GM18502 (cell line): ENCODE results near the gene HK3.

ENCODE experiments used
- ATAC-seq: cut with Tn5 transposase; IDR thresholded peaks from one replicate; pipeline ENCODE4 v1.9.1; 2021; ENCODE audit warnings: mild to moderate bottlenecking; ENCODE audit not compliant: unreplicated experiment, poor library complexity

HK3 gene

DNA sequence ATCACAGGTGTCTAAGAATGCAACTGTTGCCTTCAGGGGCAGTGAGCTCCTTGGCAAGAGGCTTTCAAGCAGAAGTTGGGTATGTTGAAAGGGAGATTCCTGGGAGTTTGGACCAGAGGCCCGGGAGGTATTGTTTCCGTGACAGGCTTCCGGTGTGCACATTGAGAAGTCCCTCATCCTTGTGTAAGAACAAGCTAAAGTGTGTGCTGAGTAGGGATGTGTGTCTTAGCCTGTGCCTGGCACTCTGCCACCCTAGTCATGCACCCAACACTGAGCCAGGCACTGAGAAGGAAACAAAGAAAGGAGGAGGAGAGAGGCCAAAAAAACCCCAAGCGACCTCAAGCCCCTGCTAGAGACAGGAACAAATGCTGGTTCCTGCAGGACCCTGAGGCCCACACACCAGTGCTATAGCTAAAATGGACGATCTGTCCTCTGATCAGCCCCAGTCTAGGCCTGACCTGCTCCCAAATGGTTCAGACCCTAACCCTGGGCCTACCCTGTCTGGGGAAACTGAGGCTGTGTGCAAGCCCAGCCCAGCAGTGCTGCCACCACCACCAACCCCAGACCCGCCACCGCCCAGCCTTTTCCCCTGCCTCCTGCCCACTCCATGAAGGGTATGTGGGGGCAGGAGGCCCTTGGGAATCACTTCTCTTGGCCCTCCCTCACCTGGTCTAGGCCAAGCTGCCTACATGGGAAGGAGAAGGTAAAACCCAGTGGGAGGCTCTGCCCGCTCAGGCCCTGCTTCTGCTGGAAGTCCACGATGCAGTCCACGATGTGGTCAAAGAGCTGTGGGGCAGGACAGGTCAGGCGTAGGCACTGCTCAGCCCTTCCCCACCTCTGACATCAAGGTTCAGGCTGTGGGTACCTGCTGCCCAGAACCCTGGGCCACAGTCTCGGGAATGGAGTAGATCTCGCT is 12.6 kb downstream of the HK3 start:
- no peak for ATAC-seq

DNA sequence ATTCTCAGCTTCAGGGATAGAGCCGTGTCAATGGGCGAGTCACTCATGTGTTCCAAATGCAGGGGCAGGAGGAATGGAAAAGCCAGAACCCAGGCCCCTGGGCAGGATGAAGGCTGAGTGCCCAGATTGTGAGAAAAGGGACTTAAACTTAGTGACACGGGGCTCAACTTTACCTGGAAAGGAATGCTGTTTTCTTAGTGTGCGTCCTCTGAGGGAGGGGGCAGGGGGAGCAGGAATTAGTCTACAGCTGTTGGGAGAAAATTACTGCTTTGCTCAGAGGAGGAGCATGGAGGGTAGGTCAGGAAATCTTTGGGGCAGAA is 14.6 kb downstream of the HK3 start:
- no peak for ATAC-seq

DNA sequence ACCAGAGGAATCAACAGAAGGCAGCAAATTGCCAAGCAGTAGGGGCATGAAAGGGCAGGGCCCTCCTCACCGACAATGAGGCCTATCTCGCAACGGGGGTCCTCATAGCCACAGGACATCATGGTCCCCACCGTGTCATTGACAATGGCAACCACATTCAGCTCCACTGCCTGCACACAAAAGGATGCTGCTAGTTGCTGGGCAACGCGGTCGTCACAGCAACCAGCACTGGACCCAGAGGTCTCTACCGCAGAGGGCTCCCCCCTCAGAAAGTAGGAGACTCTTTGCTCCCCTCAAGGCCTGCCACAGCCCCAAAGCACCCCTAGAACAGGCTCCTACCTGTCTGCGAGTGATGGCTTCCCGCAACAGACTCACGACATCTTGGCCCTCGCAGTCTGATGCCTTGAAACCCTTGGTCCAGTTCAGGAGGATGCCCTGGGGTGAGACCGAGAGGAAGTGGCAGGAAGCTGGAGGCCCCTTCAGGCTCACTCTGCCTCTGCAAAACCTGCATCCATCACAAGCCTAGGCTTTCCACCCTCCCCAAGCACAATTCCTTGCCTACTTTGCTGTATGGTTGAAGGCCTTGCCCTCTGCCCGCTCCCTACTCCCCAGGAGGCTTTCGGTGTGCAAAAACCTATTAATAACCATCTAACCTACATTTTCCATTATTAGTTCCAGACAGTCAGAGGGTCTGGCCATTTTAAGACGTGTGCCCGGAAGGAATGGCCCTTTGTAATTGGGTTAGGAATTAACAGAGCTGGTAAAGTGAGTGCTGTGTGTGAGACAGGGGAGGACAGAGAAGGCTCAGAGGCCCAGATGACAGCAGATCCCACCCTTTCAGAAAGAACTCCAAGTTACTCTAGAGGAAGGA is 15.2 kb downstream of the HK3 start:
- ATAC-seq: no peak

DNA sequence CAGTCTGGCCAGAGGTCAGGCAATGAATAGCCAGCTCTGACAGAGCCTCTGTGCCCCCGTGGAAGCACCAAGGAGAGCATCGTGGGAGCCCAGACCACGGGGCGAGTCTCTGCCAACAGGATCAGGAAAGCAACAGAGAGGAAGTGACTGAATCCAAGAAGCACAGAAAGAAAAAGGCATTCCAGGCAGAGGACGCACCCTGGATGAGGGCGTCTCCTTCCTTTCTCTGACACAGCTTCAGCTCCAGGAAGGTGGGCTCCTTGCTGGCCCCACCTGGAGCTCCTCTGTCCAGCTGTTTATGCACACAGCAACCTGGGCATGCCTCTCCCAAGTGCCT is 16.6 kb downstream of the HK3 start:
- no peak for ATAC-seq

DNA sequence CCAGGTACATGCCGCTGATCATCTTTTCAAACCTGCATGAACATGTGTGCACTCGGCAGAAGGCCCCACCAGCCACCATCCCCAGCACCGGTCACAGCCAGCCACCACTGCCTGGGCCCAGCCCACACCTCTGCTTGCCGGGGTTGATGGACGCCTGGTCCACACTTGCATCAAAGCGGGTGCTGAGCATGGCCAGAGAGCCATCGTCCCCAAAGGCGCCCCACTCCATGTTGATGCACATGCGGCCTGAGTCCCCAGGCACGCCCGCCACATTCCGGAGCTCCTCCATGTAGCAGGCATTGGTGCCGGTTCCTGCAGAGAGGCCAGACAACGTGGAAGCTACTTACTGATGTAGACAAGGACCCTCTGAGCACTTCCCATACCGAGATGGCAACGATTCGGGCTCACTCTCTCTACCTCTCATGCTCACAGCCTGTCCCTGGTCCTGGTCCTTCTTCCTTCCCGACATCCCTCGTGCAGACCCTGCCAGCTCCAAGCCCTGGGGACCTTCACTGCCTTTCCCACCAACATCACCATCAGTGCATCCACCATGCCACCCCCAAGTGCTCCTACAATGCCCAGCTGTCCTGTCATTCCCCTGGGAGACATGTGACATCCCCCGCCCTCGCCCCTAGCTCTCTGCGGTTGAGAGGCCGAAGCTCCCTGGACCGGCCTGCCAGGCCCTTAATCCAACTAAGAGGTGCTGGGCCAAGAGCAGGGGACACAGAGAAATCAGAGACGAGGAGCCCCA is 17.2 kb downstream of the HK3 start:
- ATAC-seq: no peak

DNA sequence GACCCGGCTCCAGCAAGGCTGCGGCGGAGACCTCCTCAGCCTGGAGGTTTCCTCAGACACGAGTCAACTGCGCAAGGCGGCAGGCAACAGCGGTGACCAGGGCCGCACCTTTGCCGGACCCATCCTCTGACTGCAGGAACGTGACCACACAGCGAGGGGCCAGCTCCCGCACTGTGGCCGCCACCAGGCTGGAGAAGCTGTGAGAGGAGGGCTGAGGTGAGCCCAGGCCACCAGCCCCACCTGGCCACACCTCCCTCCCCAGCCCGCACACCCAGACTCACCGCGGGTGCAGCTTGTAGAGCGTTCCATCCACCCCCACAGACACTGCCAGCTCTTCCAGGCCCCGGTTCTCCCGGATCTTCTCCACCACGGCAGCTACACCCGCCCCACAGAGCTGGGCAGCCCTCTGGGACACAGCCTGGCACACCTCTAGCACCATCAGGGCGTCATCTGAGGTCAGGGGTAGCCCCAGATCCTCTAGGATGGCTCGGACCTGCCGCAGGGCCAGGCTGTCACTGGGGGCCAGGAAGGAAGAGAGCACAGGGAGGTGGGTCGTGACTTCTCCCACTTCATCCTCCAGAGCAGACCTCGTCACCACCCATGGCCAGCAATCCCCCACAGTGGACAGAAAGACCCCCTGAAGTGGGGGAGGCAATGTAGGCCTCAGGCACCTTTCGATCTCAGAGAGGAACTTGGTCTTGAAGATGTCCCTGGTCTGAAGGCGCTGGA is 18.0 kb downstream of the HK3 start:
- no peak for ATAC-seq

DNA sequence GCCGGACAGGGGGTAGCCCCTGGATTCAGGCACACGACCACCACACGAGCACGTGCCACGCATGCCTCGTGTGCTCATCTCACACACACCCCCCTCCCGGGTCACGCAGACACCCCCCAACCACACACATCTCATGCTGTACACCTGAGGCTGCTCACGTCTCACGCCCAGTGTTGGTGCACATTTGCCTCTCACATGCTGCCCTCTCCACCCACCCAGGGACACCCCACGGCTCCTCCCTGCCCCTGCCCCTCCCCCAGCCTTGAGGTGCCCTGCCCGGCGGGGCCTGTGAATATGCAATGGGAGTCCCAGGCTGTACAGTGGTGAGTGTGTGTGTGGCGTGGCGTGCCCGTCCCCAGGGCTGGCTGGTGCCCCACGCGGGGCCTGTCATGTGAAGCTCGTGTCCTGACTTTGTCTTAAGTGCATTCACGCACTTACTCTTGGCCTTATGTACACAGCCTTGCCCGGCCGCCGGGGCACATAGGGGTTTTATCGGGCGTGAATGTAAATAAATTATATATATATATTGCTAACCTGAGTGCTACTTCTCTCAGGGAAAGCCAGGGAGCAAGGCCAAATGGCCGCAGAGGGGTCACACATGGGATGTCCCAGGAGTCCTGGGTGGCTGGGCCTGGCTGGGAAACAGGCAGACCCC is 18.7 kb downstream of the HK3 start:
- no peak for ATAC-seq

DNA sequence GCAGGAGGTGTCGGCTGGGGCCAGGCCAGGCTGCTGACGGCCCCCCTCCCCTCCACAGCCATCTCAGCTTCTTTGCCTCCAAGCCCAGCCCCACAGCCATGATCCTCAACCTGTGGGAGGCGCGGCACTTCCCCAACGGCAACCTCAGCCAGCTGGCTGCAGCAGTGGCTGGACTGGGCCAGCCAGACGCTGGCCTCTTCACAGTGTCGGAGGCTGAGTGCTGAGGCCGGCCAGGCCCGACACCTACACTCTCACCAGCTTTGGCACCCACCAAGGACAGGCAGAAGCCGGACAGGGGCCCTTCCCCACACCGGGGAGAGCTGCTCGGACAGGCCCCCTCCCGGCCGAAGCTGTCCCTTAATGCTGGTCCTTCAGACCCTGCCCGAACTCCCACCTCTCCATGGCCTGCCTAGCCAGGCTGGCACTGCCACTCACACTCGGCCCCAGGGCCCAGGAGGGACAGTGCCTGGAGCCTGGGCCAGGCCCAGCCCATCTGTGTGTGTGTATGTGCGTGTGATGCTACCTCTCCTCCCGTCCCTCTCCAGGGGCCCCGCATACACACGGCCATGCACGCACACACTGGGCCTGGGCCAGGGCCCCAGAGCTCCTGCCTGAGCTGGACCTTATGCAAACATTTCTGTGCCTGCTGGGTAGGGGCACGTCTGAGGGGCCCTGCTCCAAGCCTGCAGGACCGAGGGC is 19.3 kb downstream of the HK3 start:
- ATAC-seq: no peak

DNA sequence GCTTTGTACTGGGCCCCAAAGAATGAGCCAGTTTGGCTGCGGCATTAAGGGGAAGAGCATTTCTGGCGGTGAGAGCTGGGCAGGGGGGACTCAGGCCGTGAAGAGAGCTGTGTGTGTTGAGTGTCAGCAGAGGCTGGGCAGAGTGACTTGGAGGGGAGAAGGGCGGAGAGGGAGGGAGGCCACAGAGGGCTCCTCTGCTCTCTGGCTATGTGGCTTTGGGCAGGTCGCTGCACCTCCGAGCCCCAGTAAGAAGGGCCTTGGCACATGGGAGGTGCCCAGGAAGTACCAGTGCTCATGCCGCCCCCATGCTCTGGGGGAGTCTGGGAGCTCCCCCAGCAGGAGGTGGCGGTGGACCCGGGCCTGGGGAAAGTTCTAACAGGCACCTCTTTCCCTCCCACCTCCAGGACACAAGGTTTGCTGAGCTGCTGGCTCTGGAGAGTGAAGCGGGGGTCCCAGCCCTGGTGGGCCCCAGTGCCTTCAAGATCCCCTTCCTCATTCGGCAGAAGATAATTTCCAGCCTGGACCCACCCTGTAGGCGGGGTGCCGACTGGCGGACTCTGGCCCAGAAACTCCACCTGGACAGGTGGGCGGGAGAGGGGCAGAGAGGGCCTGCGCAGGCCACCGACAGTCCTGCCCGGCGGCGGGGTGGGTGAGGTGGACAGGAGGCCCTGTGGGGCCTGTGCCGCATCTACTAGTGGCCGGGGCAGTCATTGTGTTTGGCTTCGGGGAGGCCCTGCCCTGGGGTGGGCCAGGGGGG is 20.1 kb downstream of the HK3 start:
- ATAC-seq: no peak

DNA sequence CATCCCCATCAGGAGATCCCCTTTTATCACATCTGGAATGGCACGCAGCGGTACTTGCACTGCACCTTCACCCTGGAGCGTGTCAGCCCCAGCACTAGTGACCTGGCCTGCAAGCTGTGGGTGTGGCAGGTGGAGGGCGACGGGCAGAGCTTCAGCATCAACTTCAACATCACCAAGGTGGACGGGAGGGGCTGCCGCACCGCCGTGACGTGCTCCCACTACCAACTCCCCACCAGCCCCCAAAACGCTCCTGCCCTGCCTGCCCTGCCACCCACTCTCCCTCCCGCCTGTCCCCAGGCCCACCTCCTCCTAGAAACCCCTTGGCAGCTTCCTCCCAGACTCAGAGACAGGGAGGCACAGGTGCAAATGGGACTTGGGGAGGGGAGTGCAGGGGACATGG is 20.7 kb downstream of the HK3 start:
- no peak for ATAC-seq

DNA sequence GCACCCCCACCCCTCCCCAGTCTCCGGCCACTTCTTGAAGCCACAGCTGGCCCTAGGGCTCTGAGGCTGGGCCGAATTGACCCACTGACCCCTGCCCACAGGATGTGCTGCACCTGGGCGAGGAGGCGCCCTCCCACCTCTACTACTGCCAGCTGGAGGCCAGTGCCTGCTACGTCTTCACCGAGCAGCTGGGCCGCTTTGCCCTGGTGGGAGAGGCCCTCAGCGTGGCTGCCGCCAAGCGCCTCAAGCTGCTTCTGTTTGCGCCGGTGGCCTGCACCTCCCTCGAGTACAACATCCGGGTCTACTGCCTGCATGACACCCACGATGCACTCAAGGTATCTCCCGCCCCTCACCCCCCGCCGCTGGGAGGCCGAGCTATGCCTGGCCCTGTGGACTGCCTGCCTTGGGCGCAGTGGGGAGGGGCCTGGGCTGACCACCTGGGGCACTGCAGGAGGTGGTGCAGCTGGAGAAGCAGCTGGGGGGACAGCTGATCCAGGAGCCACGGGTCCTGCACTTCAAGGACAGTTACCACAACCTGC is 21.3 kb downstream of the HK3 start:
- ATAC-seq: no peak

DNA sequence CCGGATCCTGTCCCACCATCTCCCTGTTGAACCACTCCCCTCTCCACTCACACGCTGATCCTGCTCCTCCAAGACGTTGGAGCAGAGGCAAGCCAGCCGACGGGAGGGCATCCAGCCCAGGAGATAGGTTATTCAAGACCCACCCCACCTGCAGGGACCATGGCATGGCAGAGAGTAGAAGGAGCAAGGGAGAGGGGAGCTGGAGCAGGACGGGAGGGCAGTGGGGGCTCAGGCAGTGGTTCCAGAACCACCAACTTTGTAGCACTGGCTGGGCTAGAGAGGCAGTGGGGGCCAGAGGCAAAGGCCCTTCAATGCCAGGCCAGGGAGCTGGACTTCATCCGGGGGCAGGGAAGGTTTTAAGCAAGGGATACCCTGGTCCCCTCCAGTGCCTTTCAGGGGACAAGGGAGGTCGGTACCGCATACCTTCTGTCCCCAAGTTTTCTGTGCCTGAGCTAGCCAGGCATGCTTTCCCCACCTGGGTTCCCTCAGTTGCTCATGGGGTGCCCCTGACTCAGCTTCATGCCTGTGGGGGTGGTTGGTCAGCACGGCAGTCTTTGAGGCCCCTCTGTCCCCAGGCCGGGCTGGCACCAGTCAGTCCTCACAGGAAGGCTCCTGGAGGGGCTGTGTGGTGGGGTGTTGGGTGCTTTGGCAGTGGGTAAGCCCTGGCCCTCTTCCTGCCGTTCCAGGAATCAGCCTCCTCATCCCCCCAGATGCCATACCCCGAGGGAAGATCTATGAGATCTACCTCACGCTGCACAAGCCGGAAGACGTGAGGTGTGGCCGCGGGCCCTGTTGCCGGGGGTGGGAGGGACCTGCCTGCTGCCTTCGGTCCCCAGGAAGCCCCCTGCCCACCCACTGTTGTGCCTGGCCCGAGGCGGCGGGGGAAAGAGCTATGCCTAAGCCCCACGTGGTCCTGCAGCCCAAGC is 22.4 kb downstream of the HK3 start:
- ATAC-seq: no peak

DNA sequence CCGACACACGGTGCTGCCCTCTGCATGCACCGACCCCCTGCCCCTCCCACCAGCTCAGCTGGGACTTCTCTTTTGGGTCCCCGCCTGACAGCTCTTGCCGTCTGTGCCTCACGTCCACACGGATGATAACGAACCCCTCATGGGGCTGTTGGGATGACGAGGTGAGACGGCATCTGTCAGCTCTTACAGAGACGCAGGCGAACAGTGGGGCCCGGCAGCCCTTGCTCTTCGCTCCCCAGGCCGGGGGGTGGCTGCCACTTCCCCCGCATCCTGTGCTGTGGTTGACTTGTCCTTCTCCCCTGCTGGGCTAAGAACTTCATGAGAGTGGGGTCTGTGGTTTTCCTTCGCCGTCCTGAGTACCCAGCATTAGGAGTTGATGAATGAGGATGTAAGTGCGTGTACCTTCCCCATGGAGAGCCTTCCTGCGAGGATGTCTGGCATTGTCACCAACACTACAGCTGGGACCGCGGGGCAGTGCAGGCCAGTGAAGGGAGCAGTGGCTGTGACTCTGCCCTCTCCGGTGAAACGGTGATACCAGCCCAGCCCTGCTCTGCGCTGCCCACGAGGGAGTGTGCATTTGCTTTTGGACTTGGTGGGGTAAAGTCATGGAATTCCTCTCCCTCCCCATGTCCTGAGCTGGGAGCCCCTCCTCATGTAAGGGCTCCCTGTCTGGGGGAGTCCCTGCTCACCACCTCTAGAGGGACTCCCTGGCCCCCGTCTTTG is 23.2 kb downstream of the HK3 start:
- no peak for ATAC-seq

DNA sequence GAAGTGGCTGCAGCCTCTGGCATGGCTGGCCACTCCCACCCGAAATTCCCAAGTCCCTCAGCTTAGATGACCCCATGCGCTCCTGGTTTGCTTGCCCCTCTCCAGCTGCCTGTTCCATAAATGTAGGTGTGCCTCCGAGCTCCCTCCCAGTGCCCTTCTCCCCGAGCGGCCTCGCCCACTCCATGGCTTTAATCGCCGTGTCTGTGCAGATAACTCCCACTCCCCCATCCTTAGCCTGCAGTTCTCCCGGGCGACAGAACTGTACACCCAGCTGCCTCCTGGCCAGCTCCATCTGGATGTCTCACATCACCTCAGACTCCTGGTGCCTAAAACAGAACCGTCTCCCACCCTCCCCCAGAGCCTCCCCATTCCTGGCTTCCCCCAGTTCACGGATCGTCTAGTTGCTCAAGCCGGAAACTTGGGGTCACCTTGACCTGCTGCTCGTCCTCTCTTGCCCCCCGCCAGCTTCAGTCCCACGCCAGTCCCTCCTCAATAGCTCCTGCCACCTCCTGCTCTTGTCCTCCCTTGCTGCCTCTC is 24.1 kb downstream of the HK3 start:
- no peak for ATAC-seq

DNA sequence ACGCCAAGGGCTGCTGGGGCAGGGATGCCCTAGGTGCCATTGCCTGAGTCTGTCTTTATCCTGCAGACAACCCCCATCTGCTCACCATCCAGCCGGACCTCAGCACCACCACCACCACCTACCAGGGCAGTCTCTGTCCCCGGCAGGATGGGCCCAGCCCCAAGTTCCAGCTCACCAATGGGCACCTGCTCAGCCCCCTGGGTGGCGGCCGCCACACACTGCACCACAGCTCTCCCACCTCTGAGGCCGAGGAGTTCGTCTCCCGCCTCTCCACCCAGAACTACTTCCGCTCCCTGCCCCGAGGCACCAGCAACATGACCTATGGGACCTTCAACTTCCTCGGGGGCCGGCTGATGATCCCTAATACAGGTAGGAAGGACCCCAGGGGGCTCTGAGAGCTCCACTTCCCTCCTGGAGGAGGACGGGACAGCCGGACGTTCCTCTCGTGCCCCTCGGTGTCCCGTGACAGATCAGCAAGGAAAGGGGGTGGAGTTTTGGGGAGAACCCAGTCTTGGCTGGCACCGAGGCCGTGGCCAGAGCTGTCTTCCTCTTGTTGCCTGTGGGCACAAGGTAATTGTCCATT is 24.9 kb downstream of the HK3 start:
- ATAC-seq: no peak

DNA sequence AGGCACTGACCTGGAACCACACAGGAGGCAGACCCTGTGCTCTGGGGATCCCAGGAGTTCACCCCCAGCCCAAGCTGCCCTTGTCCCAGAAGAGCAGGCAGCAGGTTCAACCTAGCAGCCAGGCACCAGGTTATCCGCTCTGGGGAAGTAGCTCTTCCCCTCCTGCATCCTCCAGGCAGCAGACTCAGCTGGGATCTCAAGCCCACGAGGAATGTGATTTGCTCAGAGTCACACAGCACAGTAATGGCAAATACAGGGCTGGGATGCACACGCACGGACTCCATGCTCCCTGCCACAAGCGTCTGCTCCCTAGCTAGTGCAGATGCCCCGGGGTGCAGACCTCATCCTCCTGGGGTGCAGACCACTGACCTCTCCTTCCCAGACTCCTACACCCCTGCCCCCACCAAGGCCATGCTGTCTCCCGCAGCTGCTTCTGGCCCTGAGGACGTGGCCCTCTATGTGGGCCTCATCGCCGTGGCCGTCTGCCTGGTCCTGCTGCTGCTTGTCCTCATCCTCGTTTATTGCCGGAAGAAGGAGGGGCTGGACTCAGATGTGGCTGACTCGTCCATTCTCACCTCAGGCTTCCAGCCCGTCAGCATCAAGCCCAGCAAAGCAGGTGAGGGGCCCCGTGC is 25.5 kb downstream of the HK3 start:
- no peak for ATAC-seq
